HAP-1 (cell line): Measurements from ENCODE around the gene BTN2A1.
"Not testable (repeated sequence)": the region's sequence is repeated elsewhere in the genome, so short reads cannot be mapped to it uniquely, and the experiment has no call there.

ENCODE experiments used
- DNase-seq, 2 experiments: peaks; one replicate each; pipeline ENCODE4 v3.0.0-alpha.2; 2016 to 2020; ENCODE audit warnings: low spot score in 2 of 2
- H3K27me3 ChIP-seq: fragments of 250-450 bp; sonication (Bioruptor Pico); 2 replicates; pipeline ENCODE4 v1.5.1; 2020; ENCODE audit warnings: low read depth, mild to moderate bottlenecking, moderate library complexity
- H3K36me3 ChIP-seq: fragments of 250-450 bp; sonication (Bioruptor Pico); replicated peaks from 2 replicates; pipeline ENCODE4 v1.5.1; 2020; ENCODE audit warnings: mild to moderate bottlenecking
- H3K4me1 ChIP-seq: fragments of 250-450 bp; sonication (Bioruptor Pico); 2 replicates; pipeline ENCODE4 v1.5.1; 2020; ENCODE audit warnings: mild to moderate bottlenecking
- H3K4me3 ChIP-seq: fragments of 250-450 bp; sonication (Bioruptor Pico); 2 replicates; pipeline ENCODE4 v1.5.1; 2020; ENCODE audit warnings: mild to moderate bottlenecking, moderate library complexity
- H3K9me3 ChIP-seq: fragments of 250-450 bp; sonication (Bioruptor Pico); 2 replicates; pipeline ENCODE4 v1.5.1; 2020; ENCODE audit warnings: mild to moderate bottlenecking, moderate library complexity
- in situ Hi-C: fragments of 300-500 bp; cut with MboI; formaldehyde crosslinking; loops from 3 replicates; pipeline ENCODE4 v1.14.3; 2020; ENCODE audit warnings: low sequenced_read_pairs, inconsistent platforms, mixed read lengths

BTN2A1 gene

GRCh38 chr6:26441977-26442376, 15.8 kb upstream of the BTN2A1 start:
- H3K4me1 ChIP-seq, result peaks cover 14% of the 10 kb centered on the region
- no peak for DNase-seq
- no peak overlapping the region for H3K4me3 ChIP-seq
- no peaks in the 10 kb centered on the region for H3K9me3 ChIP-seq
- H3K36me3 ChIP-seq, result no peaks in the 10 kb centered on the region
- in situ Hi-C loops, result no loop called here
- H3K27me3 ChIP-seq, result no peaks in the 10 kb centered on the region

- no peaks in the 10 kb centered on the region for H3K9me3 ChIP-seq
- H3K4me3 ChIP-seq, result no peak overlapping the region
- H3K4me1 ChIP-seq, result no peaks in the 10 kb centered on the region
- no peak for DNase-seq
- in situ Hi-C loops, result no loop called here
- H3K27me3 ChIP-seq, result no peaks in the 10 kb centered on the region
- no peaks in the 10 kb centered on the region for H3K36me3 ChIP-seq
Measured at GRCh38 chr6:26445934-26446667, 11.7 kb upstream of the BTN2A1 start.

- Histone ChIP-seq H3K4me3 (no peak overlapping the region), H3K4me1 (no peaks in the 10 kb centered on the region), H3K9me3 (no peaks in the 10 kb centered on the region), H3K27me3 (no peaks in the 10 kb centered on the region), H3K36me3 (no peaks in the 10 kb centered on the region)
- DNase-seq, result no peak
- in situ Hi-C loops, result no loop called here
Measured at GRCh38 chr6:26447257-26447656, 10.5 kb upstream of the BTN2A1 start.

GRCh38 chr6:26450240-26450639, 7.5 kb upstream of the BTN2A1 start:
- in situ Hi-C loops, result no loop called here
- DNase-seq, result no peak
- H3K9me3 ChIP-seq, result no peaks in the 10 kb centered on the region

GRCh38 chr6:26452631-26453235, 5.0 kb upstream of the BTN2A1 start:
- no peaks in the 10 kb centered on the region for H3K9me3 ChIP-seq
- H3K36me3 ChIP-seq, result no peaks in the 10 kb centered on the region
- in situ Hi-C loops, result no loop called here
- DNase-seq, result no peak
- no peaks in the 10 kb centered on the region for H3K27me3 ChIP-seq
- H3K4me1 ChIP-seq, result peaks cover 5% of the 10 kb centered on the region
- H3K4me3 ChIP-seq, result no peak overlapping the region

More at GRCh38 chr6:26450240-26450639, 7.5 kb upstream of the BTN2A1 start:
- H3K4me1 ChIP-seq, result no peaks in the 10 kb centered on the region
- no peak overlapping the region for H3K4me3 ChIP-seq
- H3K27me3 ChIP-seq, result no peaks in the 10 kb centered on the region
- no peaks in the 10 kb centered on the region for H3K36me3 ChIP-seq

- Histone ChIP-seq H3K36me3 (peaks cover 5% of the 10 kb centered on the region; the same call in 1 of the 2 replicates), H3K27me3 (no peaks in the 10 kb centered on the region), H3K4me1 (peaks cover 9% of the 10 kb centered on the region), H3K4me3 (no peak overlapping the region), H3K9me3 (no peaks in the 10 kb centered on the region)
- in situ Hi-C loops, result no loop called here
- no peak for DNase-seq
Measured at GRCh38 chr6:26454631-26455030, 3.1 kb upstream of the BTN2A1 start.

- Histone ChIP-seq H3K9me3 (no peaks in the 10 kb centered on the region), H3K4me3 (no peak overlapping the region), H3K4me1 (peaks cover 9% of the 10 kb centered on the region), H3K27me3 (no peaks in the 10 kb centered on the region), H3K36me3 (peaks cover 9% of the 10 kb centered on the region)
- DNase-seq, result no peak
- in situ Hi-C loops, result no loop called here
Measured at GRCh38 chr6:26455357-26455970, 2.3 kb upstream of the BTN2A1 start.

- H3K4me3 ChIP-seq, result peak overlapping the region; percentile 69
Measured at GRCh38 chr6:26457264-26457805, 420 bp upstream of the BTN2A1 start.

GRCh38 chr6:26459023-26459810, 1.5 kb downstream of the BTN2A1 start:
- no peak for DNase-seq
- peaks cover 39% of the 10 kb centered on the region for H3K36me3 ChIP-seq
- H3K9me3 ChIP-seq, result no peaks in the 10 kb centered on the region
- no peaks in the 10 kb centered on the region for H3K27me3 ChIP-seq
- peaks cover 9% of the 10 kb centered on the region for H3K4me1 ChIP-seq
- in situ Hi-C loops, result no loop called here
- no peak overlapping the region; the same call in 1 of the 2 replicates for H3K4me3 ChIP-seq

More at GRCh38 chr6:26457264-26457805, 420 bp upstream of the BTN2A1 start:
- no peaks in the 10 kb centered on the region for H3K9me3 ChIP-seq
- peak in 1 of 2 experiments; percentile 37 for DNase-seq
- H3K36me3 ChIP-seq, result peaks cover 23% of the 10 kb centered on the region
- no peaks in the 10 kb centered on the region for H3K27me3 ChIP-seq
- peaks cover 9% of the 10 kb centered on the region for H3K4me1 ChIP-seq
- in situ Hi-C loops, result no loop called here

- H3K4me1 ChIP-seq, H3K4me3 ChIP-seq, H3K9me3 ChIP-seq, DNase-seq, in situ Hi-C loops, H3K27me3 ChIP-seq: not testable (repeated sequence)
- H3K36me3 ChIP-seq, result peaks cover 58% of the 10 kb centered on the region
Measured at GRCh38 chr6:26461353-26461752, 3.6 kb downstream of the BTN2A1 start.

- no peak for DNase-seq
- H3K27me3 ChIP-seq, result no peaks in the 10 kb centered on the region
- in situ Hi-C loops, result no loop called here
- peaks cover 79% of the 10 kb centered on the region for H3K36me3 ChIP-seq
- H3K4me1 ChIP-seq, result peaks cover 2% of the 10 kb centered on the region
- H3K9me3 ChIP-seq, result no peaks in the 10 kb centered on the region
- no peak overlapping the region for H3K4me3 ChIP-seq
Measured at GRCh38 chr6:26464014-26464413, 6.3 kb downstream of the BTN2A1 start.

GRCh38 chr6:26464416-26465131, 6.8 kb downstream of the BTN2A1 start:
- in situ Hi-C loops, result no loop called here
- no peak for DNase-seq
- Histone ChIP-seq H3K4me1 (no peaks in the 10 kb centered on the region), H3K9me3 (no peaks in the 10 kb centered on the region), H3K36me3 (peaks cover 75% of the 10 kb centered on the region), H3K27me3 (no peaks in the 10 kb centered on the region), H3K4me3 (no peak overlapping the region)

GRCh38 chr6:26465776-26466175, 8.0 kb downstream of the BTN2A1 start:
- H3K27me3 ChIP-seq, result no peaks in the 10 kb centered on the region
- in situ Hi-C loops, result no loop called here
- H3K4me3 ChIP-seq, result no peak overlapping the region
- no peaks in the 10 kb centered on the region for H3K4me1 ChIP-seq
- no peaks in the 10 kb centered on the region for H3K9me3 ChIP-seq
- peaks cover 67% of the 10 kb centered on the region for H3K36me3 ChIP-seq
- no peak for DNase-seq
